Ascending aorta (tissue), 2 donors: Measurements from ENCODE around the gene SPDYE16. TPM values are rescaled to one million over a fixed set of nuclear protein-coding genes. Genes with fewer than 3 reads are reported as not detected.
A peak's percentile ranks its signal among the peaks of the same experiment; 100 is the strongest.
"Not testable (repeated sequence)": the region's sequence is repeated elsewhere in the genome, so short reads cannot be mapped to it uniquely, and the experiment has no call there.

ENCODE experiments used
- DNase-seq, 2 donors: peaks; one replicate each; pipeline ENCODE4 v3.0.0-alpha.2; 2019; ENCODE audit warnings: low spot score in 2 of 2
- H3K27ac ChIP-seq, 2 donors: fragments of 200-600 bp; sonication (generic); one replicate each; pipeline ENCODE4 v1.5.1; 2016 to 2017; ENCODE audit warnings: mild to moderate bottlenecking in 1 of 2
- H3K27me3 ChIP-seq: fragments of 200-600 bp; sonication (generic); one replicate; pipeline ENCODE4 v1.5.1; 2017
- H3K36me3 ChIP-seq, 2 donors: fragments of 200-600 bp; sonication (generic); one replicate each; pipeline ENCODE4 v1.5.1; 2016
- H3K4me1 ChIP-seq, 2 donors: fragments of 200-600 bp; sonication (generic); one replicate each; pipeline ENCODE4 v1.5.1; 2016 to 2017; ENCODE audit warnings: mild to moderate bottlenecking in 1 of 2
- H3K4me3 ChIP-seq, 2 donors: fragments of 200-600 bp; sonication (generic); one replicate each; pipeline ENCODE4 v1.5.1; 2016 to 2017; ENCODE audit warnings: mild to moderate bottlenecking in 1 of 2
- H3K9me3 ChIP-seq, 2 donors: fragments of 200-600 bp; sonication (generic); one replicate each; pipeline ENCODE4 v1.5.1; 2016
- intact Hi-C: fragments of 100-400 bp; cut with DNase I; formaldehyde crosslinking; loops from one replicate; pipeline ENCODE4 v1.15.1; 2023
- total RNA-seq: library from RNA; depleted of rRNA; stranded (reverse); fragments of >200 nt; gene quantifications from one replicate; pipeline ENCODE4 v1.1.0, GENCODE V29; 2016

Gene SPDYE16
- total RNA-seq, 1 donor from 2014 or later: not detected

- intact Hi-C loops, H3K4me1 ChIP-seq, H3K9me3 ChIP-seq, H3K4me3 ChIP-seq, H3K27me3 ChIP-seq, DNase-seq, H3K27ac ChIP-seq: not testable (repeated sequence)
- peaks cover 15 to 30% of the 10 kb centered on the region in 2 donors for H3K36me3 ChIP-seq
These were observed 40.9 kb downstream of the SPDYE16 start for GRCh38 chr7:76502224-76502623.

DNA sequence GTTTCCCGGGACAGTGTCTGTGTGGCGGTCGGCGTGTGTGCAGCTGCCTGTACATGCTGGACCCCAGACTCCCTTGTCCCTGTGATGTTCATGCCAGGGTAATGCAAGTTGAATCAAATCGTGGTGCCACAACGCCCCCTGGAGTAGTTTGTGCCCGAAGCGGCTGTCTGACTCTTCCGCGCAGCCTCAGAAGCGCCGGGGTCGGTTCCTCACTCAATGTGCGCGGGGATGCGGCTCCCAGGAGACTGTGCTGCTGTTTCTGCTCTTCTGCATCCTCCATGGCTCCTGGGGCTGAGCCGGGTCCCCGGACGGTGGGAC, 43.2 kb downstream of the SPDYE16 start:
- intact Hi-C loops, H3K27me3 ChIP-seq, H3K4me3 ChIP-seq, H3K27ac ChIP-seq, H3K9me3 ChIP-seq, H3K4me1 ChIP-seq, DNase-seq: not testable (repeated sequence)
- H3K36me3 ChIP-seq: peaks cover 5 to 15% of the 10 kb centered on the region in 2 donors

GRCh38 chr7:76499201-76499923, 43.7 kb downstream of the SPDYE16 start:
- H3K4me3 ChIP-seq, H3K27me3 ChIP-seq, H3K27ac ChIP-seq, DNase-seq, H3K4me1 ChIP-seq, H3K9me3 ChIP-seq, intact Hi-C loops: not testable (repeated sequence)
- H3K36me3 ChIP-seq: peaks cover 5 to 12% of the 10 kb centered on the region in 2 donors

DNA sequence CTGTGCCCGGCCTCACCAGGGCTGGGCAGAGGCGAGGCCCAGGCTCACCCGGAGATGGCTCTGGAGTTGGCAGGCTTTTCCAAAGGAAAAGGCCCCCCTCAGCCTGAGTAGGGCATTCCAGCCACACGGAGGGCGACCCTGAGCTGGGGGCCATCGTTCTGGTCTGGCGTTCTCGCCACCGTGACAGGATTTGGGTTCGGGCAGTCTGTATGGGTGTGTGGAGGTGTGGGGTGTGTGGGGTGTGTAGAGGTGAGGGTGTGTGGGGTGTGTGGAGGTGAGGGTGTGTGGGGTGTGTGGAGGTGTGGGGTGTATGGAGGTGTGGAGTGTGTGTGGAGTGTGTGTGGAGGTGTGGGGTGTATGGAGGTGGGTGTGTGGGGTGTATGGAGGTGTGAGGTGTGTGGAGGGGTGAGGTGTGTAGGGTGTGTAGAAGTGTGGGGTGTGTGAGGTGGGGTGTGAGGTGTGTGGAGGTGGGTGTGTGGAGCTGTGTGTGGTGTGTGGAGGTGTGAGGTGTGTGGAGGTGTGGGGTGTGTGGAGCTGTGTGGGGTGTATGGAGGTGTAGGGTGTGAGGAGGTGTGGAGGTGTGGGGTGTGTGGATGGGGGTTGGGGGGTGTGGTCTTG, 44.4 kb downstream of the SPDYE16 start:
- H3K27me3 ChIP-seq, intact Hi-C loops, H3K4me1 ChIP-seq, DNase-seq, H3K9me3 ChIP-seq, H3K4me3 ChIP-seq, H3K27ac ChIP-seq: not testable (repeated sequence)
- H3K36me3 ChIP-seq: peaks cover 5 to 12% of the 10 kb centered on the region in 2 donors

DNA sequence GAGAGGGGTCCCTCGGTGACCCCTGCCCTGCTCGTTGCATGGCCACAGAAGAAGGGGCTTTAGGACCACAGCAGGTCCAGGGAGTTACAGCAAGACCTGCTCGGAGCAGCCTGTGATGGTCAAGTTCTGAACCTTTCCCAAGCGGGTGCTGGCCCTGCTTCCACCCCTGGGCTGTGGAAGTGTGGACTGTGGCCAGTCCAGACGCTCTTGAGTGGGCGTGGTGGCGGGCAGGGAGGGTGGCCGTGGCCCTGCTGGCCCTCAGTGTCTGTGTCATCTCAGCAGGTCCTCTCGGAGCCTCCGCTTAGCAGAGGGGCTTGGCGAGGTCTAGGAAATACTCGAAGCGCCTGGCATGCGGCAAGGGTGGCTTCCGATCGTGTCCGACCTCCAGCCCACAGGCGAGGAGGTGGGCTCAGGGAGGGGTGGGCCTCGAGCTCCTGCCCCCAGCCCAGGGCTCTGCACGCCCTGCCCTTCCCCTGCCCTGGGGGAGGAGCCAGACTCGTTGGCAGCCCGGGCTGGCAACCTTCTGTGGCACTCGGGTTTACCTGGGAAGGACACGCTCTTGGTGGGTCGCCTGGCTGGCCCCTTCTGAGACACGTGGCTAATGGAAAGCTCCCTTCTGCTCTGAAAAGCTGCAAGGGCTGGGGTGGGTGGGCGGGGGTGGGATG, 45.0 kb downstream of the SPDYE16 start:
- H3K4me1 ChIP-seq, H3K27me3 ChIP-seq, H3K4me3 ChIP-seq, intact Hi-C loops, DNase-seq, H3K27ac ChIP-seq, H3K9me3 ChIP-seq: not testable (repeated sequence)
- H3K36me3 ChIP-seq: peaks cover 3 to 10% of the 10 kb centered on the region in 2 donors

DNA sequence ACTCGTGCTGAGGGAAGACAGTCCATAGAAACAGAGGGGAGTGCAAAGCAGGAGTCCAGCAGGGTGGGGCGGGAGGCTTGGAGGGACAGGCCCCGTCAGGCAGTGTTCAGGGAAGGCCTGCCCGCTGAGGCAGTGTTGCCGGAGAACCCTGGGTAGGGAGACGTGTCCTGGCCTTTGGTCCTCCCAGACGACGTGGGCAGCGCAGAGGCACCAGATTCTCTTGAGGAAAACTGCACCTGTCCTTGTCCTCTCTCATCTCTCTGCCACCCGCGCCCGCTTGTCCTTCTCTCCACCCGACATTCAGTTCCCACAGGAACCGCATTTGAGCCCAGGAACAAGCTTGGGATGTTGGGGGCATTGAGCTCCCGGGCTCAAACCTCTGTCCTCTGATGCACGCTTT, 47.4 kb downstream of the SPDYE16 start:
- not testable (repeated sequence) for H3K4me1 ChIP-seq, H3K4me3 ChIP-seq

DNA sequence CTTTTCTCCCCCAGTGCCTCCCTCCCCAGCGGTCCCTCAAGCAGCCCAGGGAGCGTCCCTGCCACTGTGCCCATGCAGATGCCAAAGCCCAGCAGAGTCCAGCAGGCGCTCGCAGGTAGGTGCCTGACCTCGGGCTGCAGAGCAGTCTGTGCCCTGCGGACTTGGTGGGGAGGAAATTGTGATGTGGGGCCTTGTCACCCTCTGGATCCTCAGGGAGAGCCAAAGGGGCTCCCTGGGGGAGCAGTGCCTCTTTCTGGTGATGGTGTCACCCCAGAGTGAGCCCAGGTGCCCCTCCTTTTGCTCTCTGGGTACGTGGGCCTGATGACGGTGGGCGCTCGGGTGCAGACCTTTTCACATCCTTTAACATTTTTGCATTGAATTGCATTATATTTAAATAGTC, 51.0 kb downstream of the SPDYE16 start:
- H3K27ac ChIP-seq, H3K4me1 ChIP-seq, H3K9me3 ChIP-seq, DNase-seq, H3K4me3 ChIP-seq, intact Hi-C loops, H3K27me3 ChIP-seq, H3K36me3 ChIP-seq: not testable (repeated sequence)

More for the DNA sequence above, 47.4 kb downstream of the SPDYE16 start:
- H3K9me3 ChIP-seq, H3K27me3 ChIP-seq, H3K27ac ChIP-seq, H3K36me3 ChIP-seq, intact Hi-C loops: not testable (repeated sequence)
- DNase-seq: peak in 1 of 2 donors; percentile 44

- H3K9me3 ChIP-seq, intact Hi-C loops, H3K4me1 ChIP-seq, DNase-seq, H3K4me3 ChIP-seq, H3K36me3 ChIP-seq, H3K27me3 ChIP-seq, H3K27ac ChIP-seq: not testable (repeated sequence)
These were observed 55.1 kb downstream of the SPDYE16 start for GRCh38 chr7:76487969-76488368.

GRCh38 chr7:76486618-76487017, 56.5 kb downstream of the SPDYE16 start:
- H3K27me3 ChIP-seq, H3K9me3 ChIP-seq, DNase-seq, H3K27ac ChIP-seq, H3K4me3 ChIP-seq, intact Hi-C loops, H3K4me1 ChIP-seq: not testable (repeated sequence)
- H3K36me3 ChIP-seq: peaks cover 7 to 12% of the 10 kb centered on the region in 2 donors

- H3K27me3 ChIP-seq, H3K4me3 ChIP-seq, H3K4me1 ChIP-seq, DNase-seq, H3K27ac ChIP-seq, intact Hi-C loops, H3K9me3 ChIP-seq: not testable (repeated sequence)
- H3K36me3 ChIP-seq: peaks cover 7 to 16% of the 10 kb centered on the region in 2 donors
These were observed 57.1 kb downstream of the SPDYE16 start for GRCh38 chr7:76485822-76486610.

- H3K27ac ChIP-seq, H3K4me1 ChIP-seq, H3K9me3 ChIP-seq, H3K4me3 ChIP-seq, DNase-seq, H3K27me3 ChIP-seq, intact Hi-C loops: not testable (repeated sequence)
- H3K36me3 ChIP-seq: peaks cover 7 to 21% of the 10 kb centered on the region in 2 donors
These were observed 58.6 kb downstream of the SPDYE16 start for GRCh38 chr7:76484456-76484855.

GRCh38 chr7:76483081-76483480, 60.0 kb downstream of the SPDYE16 start:
- intact Hi-C loops, H3K4me1 ChIP-seq, H3K27me3 ChIP-seq, DNase-seq, H3K4me3 ChIP-seq, H3K27ac ChIP-seq, H3K9me3 ChIP-seq: not testable (repeated sequence)
- H3K36me3 ChIP-seq: peaks cover 7 to 21% of the 10 kb centered on the region in 2 donors

DNA sequence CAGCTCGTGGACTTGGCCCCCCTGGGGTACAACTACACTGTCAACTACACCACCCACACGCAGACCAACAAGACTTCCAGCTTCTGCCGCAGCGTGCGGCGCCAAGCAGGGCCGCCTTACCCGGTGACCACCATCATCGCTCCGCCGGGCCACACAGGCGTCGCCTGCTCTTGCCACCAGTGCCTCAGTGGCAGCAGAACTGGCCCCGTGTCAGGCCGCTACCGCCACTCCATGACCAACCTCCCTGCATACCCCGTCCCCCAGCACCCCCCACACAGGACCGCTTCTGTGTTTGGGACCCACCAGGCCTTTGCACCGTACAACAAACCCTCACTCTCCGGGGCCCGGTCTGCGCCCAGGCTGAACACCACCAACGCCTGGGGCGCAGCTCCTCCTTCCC, 60.4 kb downstream of the SPDYE16 start:
- peaks cover 7 to 21% of the 10 kb centered on the region in 2 donors for H3K36me3 ChIP-seq
- DNase-seq, intact Hi-C loops, H3K4me3 ChIP-seq, H3K9me3 ChIP-seq, H3K4me1 ChIP-seq, H3K27ac ChIP-seq, H3K27me3 ChIP-seq: not testable (repeated sequence)
